ENCODE measurements around the gene BCL3. TPM values are rescaled to one million over a fixed set of nuclear protein-coding genes. Genes with fewer than 3 reads are reported as not detected.
A peak's percentile ranks its signal among the peaks of the same experiment; 100 is the strongest.

Gene BCL3
- total and polyA plus RNA-seq, 2 of the 13 experiments (the other 11 are each of a cell fraction or from before 2014, with no cell fraction given) = 2.3 to 4.0 TPM

- no peak for TF ChIP-seq TEF (CRISPR knock-in tag; IDR thresholded peaks at IDR 0.05)
- no peak for TF ChIP-seq ZNF501 (CRISPR knock-in tag; IDR thresholded peaks at IDR 0.05)
- TF ChIP-seq ZNF124 (CRISPR knock-in tag; IDR thresholded peaks at IDR 0.05) = 0 out of 2 replicates have a peak, but pooled peaks have one; percentile 28
- TF ChIP-seq PHF5A (CRISPR knock-in tag; IDR thresholded peaks at IDR 0.05; ENCODE audit: low read depth, unreplicated experiment) = no peak
- no peak for TF ChIP-seq NFRKB (IDR thresholded peaks at IDR 0.05)
- no peak for TF ChIP-seq ARNT2 (CRISPR knock-in tag; IDR thresholded peaks at IDR 0.05; ENCODE audit: low read depth)
- TF ChIP-seq ATF3 (CRISPR knock-in tag; IDR thresholded peaks at IDR 0.05) = no peak
- peak; percentile 60 for TF ChIP-seq SKIL (CRISPR knock-in tag; IDR thresholded peaks at IDR 0.05; ENCODE audit: borderline replicate concordance)
- no peak for TF ChIP-seq PHF8 (CRISPR knock-in tag; IDR thresholded peaks at IDR 0.05)
- TF ChIP-seq NFKBIZ (CRISPR knock-in tag; IDR thresholded peaks at IDR 0.05) = no peak
- TF ChIP-seq TBX3 (IDR thresholded peaks at IDR 0.05; ENCODE audit: borderline replicate concordance) = no peak
- peak; percentile 37; the same call in 1 of the 2 replicates for TF ChIP-seq IKZF5 (CRISPR knock-in tag; IDR thresholded peaks at IDR 0.05)
- no peak for TF ChIP-seq ZNF446 (CRISPR knock-in tag; IDR thresholded peaks at IDR 0.05)
- TF ChIP-seq ZNF460 (CRISPR knock-in tag; IDR thresholded peaks at IDR 0.05; ENCODE audit: borderline replicate concordance) = no peak; the same call in 1 of the 2 replicates
- no peak for TF ChIP-seq MAFG (CRISPR knock-in tag; IDR thresholded peaks at IDR 0.05)
- TF ChIP-seq ATF2 (CRISPR knock-in tag; IDR thresholded peaks at IDR 0.05) = no peak
- no peak for TF ChIP-seq ZBTB4 (CRISPR knock-in tag; IDR thresholded peaks at IDR 0.05; ENCODE audit: borderline replicate concordance)
- TF ChIP-seq SMARCE1 (IDR thresholded peaks at IDR 0.05; ENCODE audit: borderline replicate concordance) = no peak
- TF ChIP-seq CREM (IDR thresholded peaks at IDR 0.05) = no peak
- no peak for TF ChIP-seq CREM (CRISPR knock-in tag; IDR thresholded peaks at IDR 0.05)
These were observed 8.1 kb upstream of the BCL3 start (continued) for GRCh38 chr19:44740351-44740824.
